Measurements from ENCODE around the gene NUP210L. TPM values are rescaled to one million over a fixed set of nuclear protein-coding genes. Genes with fewer than 3 reads are reported as not detected.
A peak's percentile ranks its signal among the peaks of the same experiment; 100 is the strongest.

NUP210L gene
- polyA plus RNA-seq, 3 donors from 2014 or later: 0.13 TPM; not detected in 2

GRCh38 chr1:153944005-153944826 is 210.7 kb downstream of the NUP210L start:
- Mint-ChIP-seq H3K4me3 (peak overlapping the region; percentile 93 to 100 (median 98)), H3K9me3 (no peaks in the 10 kb centered on the region), H3K27me3 (ENCODE audit: low read depth in 3 of 3) (peaks cover 11 to 20% (median 13%) of the 10 kb centered on the region in 3 donors), H3K27ac (peak overlapping the region; percentile 96 to 100 (median 100)), H3K36me3 (peaks cover 9 to 36% (median 20%) of the 10 kb centered on the region in 3 donors), H3K4me1 (peaks cover 53 to 55% of the 10 kb centered on the region in 2 donors)
- peak in 2 of 3 donors; percentile 39 to 41 for DNase-seq

GRCh38 chr1:153942766-153943549 is 211.9 kb downstream of the NUP210L start:
- peaks cover 9 to 38% (median 17%) of the 10 kb centered on the region in 3 donors for H3K36me3 Mint-ChIP-seq
- peak overlapping the region; percentile 84 to 100 (median 92) for H3K27ac Mint-ChIP-seq
- H3K9me3 Mint-ChIP-seq: no peaks in the 10 kb centered on the region
- peaks cover 11 to 20% (median 13%) of the 10 kb centered on the region in 3 donors for H3K27me3 Mint-ChIP-seq (ENCODE audit: low read depth in 3 of 3)
- no peak for DNase-seq
- peak overlapping the region in 3 of 5 donors; percentile 13 to 54 (median 33) for H3K4me3 Mint-ChIP-seq
- peaks cover 55 to 62% of the 10 kb centered on the region in 2 donors for H3K4me1 Mint-ChIP-seq

Other genes starting within 250 kb of the NUP210L start
- gene GATAD2B, start 232.1 kb downstream of the NUP210L start, polyA plus RNA-seq: 1 to 10 TPM; 1.3 to 5.5 (median 2.1) TPM
- 10 to 100 TPM in 2 of 3 donors, 1 to 10 TPM in 1; 9.9 to 37.1 (median 11.5) TPM for gene DENND4B, start 208.4 kb downstream of the NUP210L start, polyA plus RNA-seq
- gene CRTC2, start 196.5 kb downstream of the NUP210L start, polyA plus RNA-seq: 10 to 100 TPM; 13.0 to 31.2 (median 19.3) TPM
- 10 to 100 TPM; 52.3 to 84.8 (median 54.6) TPM for gene SLC39A1, start 191.5 kb downstream of the NUP210L start, polyA plus RNA-seq
- 10 to 100 TPM; 10.0 to 17.6 (median 15.2) TPM for gene CREB3L4, start 187.2 kb downstream of the NUP210L start, polyA plus RNA-seq
- 100 to 1,000 TPM; 365 to 460 (median 440) TPM for gene JTB, start 177.4 kb downstream of the NUP210L start, polyA plus RNA-seq
- gene RAB13, start 168.7 kb downstream of the NUP210L start, polyA plus RNA-seq: not detected
- gene RPS27, start 164.3 kb downstream of the NUP210L start, polyA plus RNA-seq: over 10,000 TPM in 1 of 3 donors, 1,000 to 10,000 TPM in 2; 7,421 to 15,806 (median 9,939) TPM
- gene TPM3, start 37.0 kb upstream of the NUP210L start, polyA plus RNA-seq: 1,000 to 10,000 TPM; 1,142 to 1,239 (median 1,223) TPM
- not detected for gene CFAP141, start 51.3 kb upstream of the NUP210L start, polyA plus RNA-seq
- gene UBAP2L, start 65.9 kb upstream of the NUP210L start, polyA plus RNA-seq: 10 to 100 TPM; 23.1 to 72.4 (median 52.4) TPM
- gene HAX1, start 117.6 kb upstream of the NUP210L start, polyA plus RNA-seq: 100 to 1,000 TPM; 119 to 207 (median 139) TPM
- gene AQP10, start 166.0 kb upstream of the NUP210L start, polyA plus RNA-seq: under 1 TPM in 1 of 3 donors, not detected in 2; 0.24 TPM
- 10 to 100 TPM in 2 of 3 donors, 1 to 10 TPM in 1; 8.5 to 27.4 (median 16.5) TPM for gene ATP8B2, start 170.5 kb upstream of the NUP210L start, polyA plus RNA-seq